ENCODE measurements around the gene ST8SIA3.
"Not testable (repeated sequence)": the region's sequence is repeated elsewhere in the genome, so short reads cannot be mapped to it uniquely, and the experiment has no call there.

The ST8SIA3 gene

GRCh38 chr18:57372444-57372843, 20.1 kb downstream of the ST8SIA3 start:
- DNase-seq, result no peak

DNA sequence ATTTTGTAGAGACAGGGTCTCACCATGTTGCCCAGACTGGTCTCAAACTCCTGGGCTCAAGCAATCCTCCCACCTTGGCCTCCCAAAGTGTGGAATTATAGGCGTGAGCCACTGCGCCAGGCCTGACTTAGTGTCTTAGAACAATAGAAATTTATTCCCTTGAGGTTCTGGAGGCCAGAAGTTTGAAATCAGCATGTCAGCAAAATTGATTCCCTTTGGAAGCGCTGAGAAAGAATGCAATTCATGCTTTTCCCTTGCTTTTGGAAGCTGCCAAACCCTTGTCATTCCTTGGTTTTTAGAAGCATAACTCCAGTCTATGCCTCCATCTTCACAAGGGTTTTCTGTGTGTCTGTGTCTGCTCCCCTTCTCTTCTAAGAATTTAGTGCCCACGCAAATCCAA, 20.7 kb downstream of the ST8SIA3 start:
- no peak for DNase-seq

GRCh38 chr18:57376503-57376902, 24.1 kb downstream of the ST8SIA3 start:
- no peak for DNase-seq

DNA sequence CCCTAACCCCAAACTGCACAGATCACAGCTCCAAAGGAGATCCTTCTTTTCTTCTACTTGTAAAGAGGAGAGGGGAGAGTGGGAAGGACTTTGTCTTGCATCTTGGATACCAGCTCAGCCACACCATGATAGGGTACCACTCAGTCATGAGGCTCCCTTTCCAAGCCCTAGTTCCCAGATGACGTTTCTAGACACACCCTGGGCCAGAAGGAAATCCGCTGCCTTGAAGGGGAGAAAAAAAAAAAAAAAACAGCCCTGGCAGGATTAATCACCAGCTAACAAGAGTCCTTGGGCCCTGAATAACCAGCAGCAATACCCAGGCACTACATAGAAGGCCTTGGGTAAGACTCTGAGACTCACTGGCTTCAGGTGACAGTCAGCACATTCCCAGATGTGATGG, 36.9 kb downstream of the ST8SIA3 start:
- DNase-seq, result no peak

DNA sequence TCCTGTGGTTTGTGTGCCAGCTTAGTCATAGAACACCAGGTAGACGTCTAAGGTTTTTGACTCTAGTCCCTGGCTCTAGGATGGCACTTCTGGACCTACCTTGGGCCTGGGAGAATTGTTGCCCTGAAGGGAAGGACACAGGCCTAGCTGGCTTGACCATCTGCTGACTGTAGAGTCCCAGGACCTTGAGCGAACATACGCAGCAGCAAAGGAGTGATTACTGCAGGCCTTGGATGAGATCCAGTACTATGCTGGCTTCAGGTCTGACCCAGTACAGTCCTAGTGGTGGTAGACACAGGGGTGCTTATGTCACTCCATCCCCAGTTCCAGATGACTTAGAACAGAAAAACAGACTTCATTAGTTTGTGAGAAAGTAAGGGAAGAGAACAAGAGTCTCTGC, 37.7 kb downstream of the ST8SIA3 start:
- DNase-seq, result no peak

- DNase-seq, result not testable (repeated sequence)
These were observed 42.4 kb downstream of the ST8SIA3 start for GRCh38 chr18:57394749-57395148.

DNA sequence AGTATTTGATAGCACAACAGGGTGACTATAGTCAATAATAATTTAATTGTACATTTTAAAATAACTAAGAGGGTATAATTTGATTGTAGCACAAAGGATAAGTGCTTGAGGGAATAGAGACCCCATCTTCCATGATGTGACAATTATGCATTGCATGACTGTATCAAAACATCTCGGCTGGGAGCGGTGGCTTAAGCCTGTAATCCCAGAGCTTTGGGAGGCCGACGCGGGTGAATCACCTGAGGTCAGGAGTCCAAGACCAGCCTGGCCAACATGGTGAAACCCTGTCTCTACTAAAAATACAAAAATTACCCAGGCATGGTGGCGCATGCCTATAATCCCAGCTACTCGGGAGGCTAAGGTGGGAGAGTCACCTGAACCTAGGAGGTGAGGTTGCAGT, 44.5 kb downstream of the ST8SIA3 start:
- DNase-seq, result not testable (repeated sequence)

- DNase-seq, result no peak
These were observed 45.2 kb downstream of the ST8SIA3 start for GRCh38 chr18:57397440-57398132.

DNA sequence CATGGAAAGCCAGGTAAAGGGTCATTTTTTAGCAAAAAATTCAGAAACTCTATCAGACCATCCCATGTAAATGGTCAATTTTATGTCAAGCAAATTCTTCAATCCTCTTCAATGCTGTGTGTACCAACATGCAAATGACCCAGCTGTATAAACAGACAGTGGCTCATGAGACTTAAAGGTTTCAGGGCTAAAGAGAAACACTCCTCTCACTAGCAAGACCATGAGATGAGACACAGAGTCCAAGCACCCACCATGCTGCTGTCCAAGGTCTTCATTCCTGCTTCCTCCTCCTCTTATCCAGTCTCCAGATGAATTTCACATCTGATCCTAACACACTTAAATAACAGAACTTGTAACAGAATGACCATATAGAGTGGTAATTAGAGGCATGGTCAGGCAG, 52.0 kb downstream of the ST8SIA3 start:
- no peak for DNase-seq

- no peak for DNase-seq
These were observed 57.3 kb downstream of the ST8SIA3 start for GRCh38 chr18:57409650-57410049.

GRCh38 chr18:57410749-57411148, 58.4 kb downstream of the ST8SIA3 start:
- no peak for DNase-seq

GRCh38 chr18:57416542-57416941, 64.2 kb downstream of the ST8SIA3 start:
- no peak for DNase-seq

Measured in stimulated activated CD4-positive, alpha-beta T cell treated with anti-CD3 and anti-CD28 coated beads, Interleukin-12 subunit alpha, Interleukin-12 subunit beta, amount 100 ng/mL, for 4 hours (primary cell).